Measurements from ENCODE around the gene SERPINB5.

Gene SERPINB5, protein sequence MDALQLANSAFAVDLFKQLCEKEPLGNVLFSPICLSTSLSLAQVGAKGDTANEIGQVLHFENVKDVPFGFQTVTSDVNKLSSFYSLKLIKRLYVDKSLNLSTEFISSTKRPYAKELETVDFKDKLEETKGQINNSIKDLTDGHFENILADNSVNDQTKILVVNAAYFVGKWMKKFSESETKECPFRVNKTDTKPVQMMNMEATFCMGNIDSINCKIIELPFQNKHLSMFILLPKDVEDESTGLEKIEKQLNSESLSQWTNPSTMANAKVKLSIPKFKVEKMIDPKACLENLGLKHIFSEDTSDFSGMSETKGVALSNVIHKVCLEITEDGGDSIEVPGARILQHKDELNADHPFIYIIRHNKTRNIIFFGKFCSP

DNA sequence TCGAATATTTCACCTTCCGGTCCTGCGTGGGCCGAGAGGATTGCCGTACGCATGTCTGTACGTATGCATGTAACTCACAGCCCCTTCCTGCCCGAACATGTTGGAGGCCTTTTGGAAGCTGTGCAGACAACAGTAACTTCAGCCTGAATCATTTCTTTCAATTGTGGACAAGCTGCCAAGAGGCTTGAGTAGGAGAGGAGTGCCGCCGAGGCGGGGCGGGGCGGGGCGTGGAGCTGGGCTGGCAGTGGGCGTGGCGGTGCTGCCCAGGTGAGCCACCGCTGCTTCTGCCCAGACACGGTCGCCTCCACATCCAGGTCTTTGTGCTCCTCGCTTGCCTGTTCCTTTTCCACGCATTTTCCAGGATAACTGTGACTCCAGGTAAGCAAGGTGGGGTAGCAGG is at the start of gene SERPINB5:
TSS of gene SERPINB5 (plus strand) at position 291 of the 400 bp plus-strand sequence. CDS start 7,471 bp downstream, outside the sequence.
- no peak for DNase-seq (ENCODE audit: low read depth)
- TF ChIP-seq, protein P1, sequence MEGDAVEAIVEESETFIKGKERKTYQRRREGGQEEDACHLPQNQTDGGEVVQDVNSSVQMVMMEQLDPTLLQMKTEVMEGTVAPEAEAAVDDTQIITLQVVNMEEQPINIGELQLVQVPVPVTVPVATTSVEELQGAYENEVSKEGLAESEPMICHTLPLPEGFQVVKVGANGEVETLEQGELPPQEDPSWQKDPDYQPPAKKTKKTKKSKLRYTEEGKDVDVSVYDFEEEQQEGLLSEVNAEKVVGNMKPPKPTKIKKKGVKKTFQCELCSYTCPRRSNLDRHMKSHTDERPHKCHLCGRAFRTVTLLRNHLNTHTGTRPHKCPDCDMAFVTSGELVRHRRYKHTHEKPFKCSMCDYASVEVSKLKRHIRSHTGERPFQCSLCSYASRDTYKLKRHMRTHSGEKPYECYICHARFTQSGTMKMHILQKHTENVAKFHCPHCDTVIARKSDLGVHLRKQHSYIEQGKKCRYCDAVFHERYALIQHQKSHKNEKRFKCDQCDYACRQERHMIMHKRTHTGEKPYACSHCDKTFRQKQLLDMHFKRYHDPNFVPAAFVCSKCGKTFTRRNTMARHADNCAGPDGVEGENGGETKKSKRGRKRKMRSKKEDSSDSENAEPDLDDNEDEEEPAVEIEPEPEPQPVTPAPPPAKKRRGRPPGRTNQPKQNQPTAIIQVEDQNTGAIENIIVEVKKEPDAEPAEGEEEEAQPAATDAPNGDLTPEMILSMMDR (IDR thresholded peaks at IDR 0.05; ENCODE audit: low read length, missing control alignments) = no peak
- no peak within 1 kb of the TSS for H3K4me3 ChIP-seq (replicated peaks; ENCODE audit: low read depth, low read length)

DNA sequence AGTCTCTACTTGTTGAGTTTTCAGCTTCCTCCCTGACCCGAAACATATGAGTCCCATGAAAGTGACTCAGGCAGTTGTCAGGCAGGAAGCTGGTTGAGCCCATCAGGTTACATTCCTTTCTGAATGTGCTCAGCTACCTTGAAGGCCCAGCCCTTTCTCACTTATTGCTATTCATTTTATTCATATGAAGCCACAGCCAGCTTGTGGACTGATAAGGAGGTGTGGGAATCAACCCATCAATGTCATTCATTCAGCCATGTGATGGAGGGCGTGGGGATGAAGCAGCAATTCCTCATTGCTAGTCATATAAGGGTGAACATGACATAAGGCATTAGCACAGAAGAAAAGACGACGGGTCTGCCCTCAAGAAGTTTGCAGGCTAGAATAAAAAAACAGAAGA is 49.2 kb upstream of the SERPINB5 start:
- TF ChIP-seq, protein P1 (IDR thresholded peaks at IDR 0.05; ENCODE audit: low read length, missing control alignments) = no peak
- no peak overlapping the region for H3K4me3 ChIP-seq (replicated peaks; ENCODE audit: low read depth, low read length)
- no peak for DNase-seq (ENCODE audit: low read depth)

DNA sequence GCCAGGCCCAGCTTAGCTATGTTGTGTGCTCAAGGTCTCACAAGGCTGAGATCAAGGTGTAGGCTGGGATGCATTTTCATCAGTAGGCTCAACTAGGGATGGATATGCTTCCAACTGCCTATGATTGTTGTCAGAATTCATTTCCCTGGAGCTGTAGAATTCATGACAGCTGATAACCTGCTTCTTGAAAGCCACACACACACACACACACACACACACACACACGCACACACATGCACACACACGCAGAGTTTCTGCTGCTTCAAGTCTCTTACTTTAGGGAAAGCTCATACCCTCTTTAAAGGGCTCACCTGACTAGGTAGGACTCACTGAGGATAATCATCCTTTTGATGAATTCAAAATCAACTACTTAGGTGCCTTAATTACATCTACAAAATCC is 46.2 kb upstream of the SERPINB5 start:
- TF ChIP-seq, protein P1 (IDR thresholded peaks at IDR 0.05; ENCODE audit: low read length, missing control alignments) = no peak
- DNase-seq (ENCODE audit: low read depth) = no peak
- no peak overlapping the region for H3K4me3 ChIP-seq (replicated peaks; ENCODE audit: low read depth, low read length)

DNA sequence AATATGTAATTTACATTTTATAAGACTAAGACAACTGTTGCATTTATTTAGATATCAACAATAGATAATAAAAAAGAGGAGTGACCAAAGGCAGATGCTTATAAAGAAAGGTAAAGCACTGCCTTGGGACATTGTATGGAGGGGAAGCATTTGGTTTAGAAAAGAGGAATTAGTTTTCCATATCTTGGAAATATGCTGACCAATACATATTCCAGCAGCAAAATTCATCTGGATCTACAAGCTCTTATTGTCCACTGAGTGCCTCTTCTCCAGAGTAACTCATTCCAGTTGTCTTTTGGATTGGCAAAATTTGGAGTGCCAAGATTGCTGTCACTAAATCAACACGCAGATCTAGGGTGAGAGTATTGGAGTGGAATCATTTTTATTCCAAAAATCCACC is 45.6 kb upstream of the SERPINB5 start:
- TF ChIP-seq, protein P1 (IDR thresholded peaks at IDR 0.05; ENCODE audit: low read length, missing control alignments) = no peak

DNA sequence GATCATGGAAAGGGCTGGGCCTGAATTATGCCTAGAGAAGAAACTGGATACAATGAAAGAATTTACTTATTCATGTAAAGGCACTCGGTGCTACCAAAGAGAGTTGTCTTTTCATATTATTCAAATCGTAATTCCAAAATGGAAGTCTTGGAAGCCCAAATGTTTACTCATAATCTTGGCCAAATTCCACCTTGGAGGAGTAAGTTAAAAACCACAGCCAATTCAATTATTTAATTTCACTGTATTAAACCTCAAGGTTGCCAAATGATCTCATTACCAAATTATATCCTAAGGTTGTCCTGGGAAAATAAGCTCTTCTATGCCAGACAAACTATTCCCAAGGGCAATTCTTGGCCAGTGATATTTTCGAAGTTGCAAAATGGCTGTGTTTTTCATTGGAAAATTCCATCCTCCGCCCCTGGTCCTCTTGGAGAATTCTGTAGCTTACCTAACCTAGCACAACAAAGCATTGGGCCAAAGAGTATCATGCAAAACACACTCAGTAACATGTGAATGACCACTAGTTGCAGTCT is 43.4 kb upstream of the SERPINB5 start:
- TF ChIP-seq, protein P1 (IDR thresholded peaks at IDR 0.05; ENCODE audit: low read length, missing control alignments) = no peak
- H3K4me3 ChIP-seq (replicated peaks; ENCODE audit: low read depth, low read length) = no peak overlapping the region
- DNase-seq (ENCODE audit: low read depth) = peak; percentile 40

More for the DNA sequence above, 45.6 kb upstream of the SERPINB5 start:
- DNase-seq (ENCODE audit: low read depth) = no peak
- H3K4me3 ChIP-seq (replicated peaks; ENCODE audit: low read depth, low read length) = no peak overlapping the region

DNA sequence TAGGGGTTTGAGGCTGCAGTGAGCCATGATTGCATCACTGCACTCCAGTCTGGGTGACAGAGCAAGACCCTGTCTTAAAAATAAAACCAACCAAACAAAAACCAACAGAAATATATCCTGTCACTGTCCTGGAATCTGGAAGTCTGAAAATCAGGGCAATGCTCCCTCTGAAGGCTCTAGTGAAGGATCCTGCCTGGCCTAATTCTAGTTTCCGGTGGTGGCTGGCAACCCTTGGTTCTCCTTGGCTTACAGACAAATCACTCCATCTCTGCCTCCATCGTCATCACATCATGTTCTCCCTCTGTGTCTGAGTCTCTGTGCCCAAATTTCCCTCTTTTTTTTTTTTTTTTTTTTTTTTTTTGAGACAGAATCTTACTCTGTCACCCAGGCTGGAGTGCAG is 38.6 kb upstream of the SERPINB5 start:
- no peak overlapping the region for H3K4me3 ChIP-seq (replicated peaks; ENCODE audit: low read depth, low read length)
- TF ChIP-seq, protein P1 (IDR thresholded peaks at IDR 0.05; ENCODE audit: low read length, missing control alignments) = no peak
- no peak for DNase-seq (ENCODE audit: low read depth)
